Coronary artery (tissue), 2 donors: ENCODE data around the gene SMCHD1.

Experiments
- DNase-seq: peaks from one replicate; pipeline ENCODE4 v3.0.0-alpha.2; 2017; ENCODE audit warnings: low spot score
- H3K27ac ChIP-seq, 2 donors: fragments of 200-600 bp; sonication (generic); one replicate each; pipeline ENCODE4 v1.5.1; 2016 to 2019
- H3K4me3 ChIP-seq: fragments of 200-600 bp; sonication (generic); 2 replicates; pipeline ENCODE4 v1.5.1; 2016; ENCODE audit warnings: mild to moderate bottlenecking, moderate library complexity
- TF ChIP-seq, protein P1 (sequence below): fragments of 200-600 bp; sonication (generic); IDR thresholded peaks from one replicate; pipeline ENCODE4 v1.5.1; 2019; ENCODE audit warnings: antibody characterized with exemption

The SMCHD1 gene

GRCh38 chr18:2680216-2680792 lies 24.8 kb downstream of the SMCHD1 start:
- no peak overlapping the region for H3K27ac ChIP-seq
- TF ChIP-seq, protein P1, sequence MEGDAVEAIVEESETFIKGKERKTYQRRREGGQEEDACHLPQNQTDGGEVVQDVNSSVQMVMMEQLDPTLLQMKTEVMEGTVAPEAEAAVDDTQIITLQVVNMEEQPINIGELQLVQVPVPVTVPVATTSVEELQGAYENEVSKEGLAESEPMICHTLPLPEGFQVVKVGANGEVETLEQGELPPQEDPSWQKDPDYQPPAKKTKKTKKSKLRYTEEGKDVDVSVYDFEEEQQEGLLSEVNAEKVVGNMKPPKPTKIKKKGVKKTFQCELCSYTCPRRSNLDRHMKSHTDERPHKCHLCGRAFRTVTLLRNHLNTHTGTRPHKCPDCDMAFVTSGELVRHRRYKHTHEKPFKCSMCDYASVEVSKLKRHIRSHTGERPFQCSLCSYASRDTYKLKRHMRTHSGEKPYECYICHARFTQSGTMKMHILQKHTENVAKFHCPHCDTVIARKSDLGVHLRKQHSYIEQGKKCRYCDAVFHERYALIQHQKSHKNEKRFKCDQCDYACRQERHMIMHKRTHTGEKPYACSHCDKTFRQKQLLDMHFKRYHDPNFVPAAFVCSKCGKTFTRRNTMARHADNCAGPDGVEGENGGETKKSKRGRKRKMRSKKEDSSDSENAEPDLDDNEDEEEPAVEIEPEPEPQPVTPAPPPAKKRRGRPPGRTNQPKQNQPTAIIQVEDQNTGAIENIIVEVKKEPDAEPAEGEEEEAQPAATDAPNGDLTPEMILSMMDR, result no peak
- H3K4me3 ChIP-seq, result no peak overlapping the region
- no peak for DNase-seq

GRCh38 chr18:2681993-2682603 lies 26.6 kb downstream of the SMCHD1 start:
- H3K27ac ChIP-seq, result no peak overlapping the region
- DNase-seq, result no peak
- no peak overlapping the region for H3K4me3 ChIP-seq
- TF ChIP-seq, protein P1, result no peak

- TF ChIP-seq, protein P1, result no peak
- H3K27ac ChIP-seq, result no peak overlapping the region
- no peak overlapping the region for H3K4me3 ChIP-seq
- no peak for DNase-seq
Measured at GRCh38 chr18:2683055-2683454, 27.5 kb downstream of the SMCHD1 start.

GRCh38 chr18:2686349-2686968 lies 30.9 kb downstream of the SMCHD1 start:
- DNase-seq, result no peak
- TF ChIP-seq, protein P1, result no peak
- Histone ChIP-seq H3K4me3 (no peak overlapping the region), H3K27ac (no peak overlapping the region)

DNA sequence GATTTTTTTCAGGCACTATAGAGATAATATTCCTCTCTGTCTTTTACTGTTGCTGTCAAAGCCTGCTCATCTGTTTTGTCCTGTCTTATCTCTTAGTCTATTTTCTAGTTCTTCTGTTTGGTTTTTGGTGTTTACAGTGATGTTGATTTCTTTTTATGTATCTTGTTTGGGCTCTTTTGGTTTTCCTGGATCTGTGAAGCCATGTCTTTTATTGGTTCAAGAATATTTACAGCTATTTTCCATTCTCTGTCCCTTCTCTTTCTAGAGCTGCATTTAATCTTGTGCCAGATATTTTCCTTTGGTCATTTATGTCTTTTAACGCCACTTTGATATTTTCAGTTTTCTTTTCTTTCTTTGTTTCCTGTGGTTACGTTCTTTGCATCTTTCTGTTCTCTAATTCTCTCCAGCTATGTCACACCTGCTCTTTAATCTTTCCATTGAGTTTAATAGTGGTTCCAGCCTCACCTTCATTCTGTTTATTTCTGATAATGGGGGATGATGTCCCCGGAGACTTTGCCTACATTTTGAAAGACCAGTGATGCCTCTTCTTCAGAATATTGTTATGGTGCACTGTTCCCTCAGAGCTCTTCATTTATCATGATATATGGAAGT lies 32.0 kb downstream of the SMCHD1 start:
- Histone ChIP-seq H3K27ac (no peak overlapping the region), H3K4me3 (no peak overlapping the region)
- TF ChIP-seq, protein P1, result no peak
- no peak for DNase-seq

GRCh38 chr18:2692508-2692907 lies 37.0 kb downstream of the SMCHD1 start:
- Histone ChIP-seq H3K4me3 (no peak overlapping the region), H3K27ac (no peak overlapping the region)
- no peak for DNase-seq
- TF ChIP-seq, protein P1, result no peak
